CD4-positive, alpha-beta T cell (primary cell): ENCODE measurements around the gene NPRL2. TPM values are rescaled to one million over a fixed set of nuclear protein-coding genes. Genes with fewer than 3 reads are reported as not detected.
A peak's percentile ranks its signal among the peaks of the same experiment; 100 is the strongest.

Experiments used
- ATAC-seq: fragments of 200-7000 bp; cut with Tn5 transposase; one replicate; pipeline ENCODE4 v1.10.0; 2022; ENCODE audit warnings: mild to moderate bottlenecking; ENCODE audit not compliant: poor library complexity
- CTCF ChIA-PET: fragments of 350-600 bp; sonication (Branson Sonifier 250); formaldehyde crosslinking; loops from one replicate; lab custom pipeline; 2021; ENCODE audit warnings: antibody characterized with exemption, inconsistent platforms; lab: Charles Lee
- POLR2A ChIA-PET: fragments of 350-600 bp; sonication (Branson Sonifier 250); formaldehyde crosslinking; loops from one replicate; lab custom pipeline; 2021; ENCODE audit warnings: antibody characterized with exemption, inconsistent platforms; lab: Charles Lee
- DNase-seq, 14 experiments: peaks; one replicate each; pipeline ENCODE4 v3.0.0-alpha.2; 2013 to 2020; ENCODE audit warnings: mixed read lengths in 2 of 14
- H3K27ac ChIP-seq, 2 donors: one replicate each; pipeline versions ENCODE4 v1.5.1 to v1.7.0; 2013; ENCODE audit warnings: low read length in 2 of 2, low read depth in 1 of 2, mild to moderate bottlenecking in 1 of 2
- H3K27me3 ChIP-seq, 2 experiments: 1 replicate in 1 of 2; 2 replicates in 1 of 2; pipeline versions ENCODE4 v1.6.1 to v1.7.0; 2013; ENCODE audit warnings: low read length in 2 of 2, control low read depth in 1 of 2, mild to moderate bottlenecking in 1 of 2, moderate library complexity in 1 of 2; ENCODE audit not compliant: insufficient read depth in 2 of 2, control insufficient read depth in 1 of 2
- H3K36me3 ChIP-seq: one replicate; pipeline ENCODE4 v1.6.1; 2013; ENCODE audit warnings: low read length, control low read depth; ENCODE audit not compliant: insufficient read depth
- H3K4me1 ChIP-seq: one replicate; pipeline ENCODE4 v1.6.1; 2013; ENCODE audit warnings: low read length, control low read depth; ENCODE audit not compliant: insufficient read depth
- H3K4me3 ChIP-seq: one replicate; pipeline ENCODE4 v1.5.1; 2013; ENCODE audit warnings: mild to moderate bottlenecking, low read length, moderate library complexity
- H3K9me3 ChIP-seq, 2 experiments: 1 replicate in 1 of 2; 2 replicates in 1 of 2; pipeline versions ENCODE4 v1.6.1 to v1.7.0; 2013; ENCODE audit warnings: low read length in 2 of 2, mild to moderate bottlenecking in 2 of 2, control low read depth in 1 of 2, moderate library complexity in 1 of 2; ENCODE audit not compliant: control insufficient read depth in 1 of 2, insufficient read depth in 1 of 2
- H3K27ac Mint-ChIP-seq: one replicate; pipeline ENCODE4 v1.8.0; 2020; ENCODE audit warnings: mixed read lengths
- H3K27me3 Mint-ChIP-seq: one replicate; pipeline ENCODE4 v1.8.0; 2021; ENCODE audit warnings: mixed read lengths
- H3K36me3 Mint-ChIP-seq: one replicate; pipeline ENCODE4 v1.8.0; 2021; ENCODE audit warnings: low read depth, mixed read lengths
- H3K4me1 Mint-ChIP-seq: one replicate; pipeline ENCODE4 v1.8.0; 2021; ENCODE audit warnings: low read depth, mixed read lengths
- H3K4me3 Mint-ChIP-seq: one replicate; pipeline ENCODE4 v1.8.0; 2020; ENCODE audit warnings: mild to moderate bottlenecking, mixed read lengths
- H3K9me3 Mint-ChIP-seq: one replicate; pipeline ENCODE4 v1.8.0; 2020; ENCODE audit warnings: mixed read lengths
- CTCF ChIP-seq: fragments of 200-600 bp; IDR thresholded peaks from one replicate; pipeline ENCODE4 v1.8.0; 2022; ENCODE audit warnings: antibody characterized with exemption, mild to moderate bottlenecking
- intact Hi-C, 2 experiments: fragments of 100-400 bp; cut with DNase I in 1 of 2; cut with micrococcal nuclease in 1 of 2; formaldehyde crosslinking; loops; one replicate each; pipeline versions ENCODE4 v1.15.1 to v1.9.0; 2023 to 2025; cut with DNase I, micrococcal nuclease
- total RNA-seq, 174 experiments: library from RNA in 2 of 174; stranded (reverse) in 2 of 174; gene quantifications; one replicate each; pipeline ENCODE4 v1.2.3 and lab custom pipeline; 2021 to 2026

The NPRL2 gene
- total RNA-seq, 2 experiments from 2014 or later: 29.4 to 33.2 TPM

- no peak for TF ChIP-seq CTCF
- Histone ChIP-seq H3K36me3 (no peaks in the 10 kb centered on the region), H3K9me3 (no peaks in the 10 kb centered on the region), H3K27ac (peak overlapping the region; percentile 89 to 94), H3K4me3 (peak overlapping the region; percentile 82), H3K4me1 (peaks cover 31% of the 10 kb centered on the region), H3K27me3 (no peaks in the 10 kb centered on the region)
- Mint-ChIP-seq H3K27ac (peak overlapping the region; percentile 99), H3K4me1 (peaks cover 30% of the 10 kb centered on the region), H3K36me3 (peaks cover 7% of the 10 kb centered on the region), H3K27me3 (no peaks in the 10 kb centered on the region), H3K9me3 (no peaks in the 10 kb centered on the region), H3K4me3 (peak overlapping the region; percentile 99)
- intact Hi-C loops: loop anchor here (1.0 to 5.0 kb wide), 6 partner anchors 21 to 887 kb away; partner anchors contain the start of genes GNAI2 (in 1 of the 2), RHOA (in 1 of the 2), TCTA (in 1 of the 2) and TMEM115 (in 1 of the 2)
- POLR2A ChIA-PET: interaction anchor here (0.9 to 3.4 kb wide), 20 partner anchors 16 to 370 kb away, joined by 3 to 54 read pairs (median 8); partner anchors contain the start of genes CYB561D2, GNAI2, MON1A and NPRL2
- no peak for DNase-seq
- no peak for ATAC-seq
- CTCF ChIA-PET: interaction anchor here (0.8 to 2.9 kb wide), 9 partner anchors 22 to 292 kb away, joined by 3 to 18 read pairs (median 7); partner anchors contain the start of gene TMEM115
Observed at GRCh38 chr3:50299638-50299928, 51.0 kb downstream of the NPRL2 start.

- DNase-seq (peak; percentile 98 to 100 (median 99)), ATAC-seq (peak; percentile 83)
- Mint-ChIP-seq H3K4me1 (peaks cover 30% of the 10 kb centered on the region), H3K36me3 (peaks cover 7% of the 10 kb centered on the region), H3K27me3 (no peaks in the 10 kb centered on the region), H3K9me3 (no peaks in the 10 kb centered on the region), H3K4me3 (peak within 1 kb of the TSS; percentile 99), H3K27ac (peak within 1 kb of the TSS; percentile 99)
- peaks cover 31% of the 10 kb centered on the region for H3K4me1 ChIP-seq
- peak within 1 kb of the TSS; percentile 89 to 94 for H3K27ac ChIP-seq
- no peaks in the 10 kb centered on the region for H3K9me3 ChIP-seq
- peak within 1 kb of the TSS; percentile 82 for H3K4me3 ChIP-seq
- peak; percentile 56 for TF ChIP-seq CTCF
- CTCF ChIA-PET: interaction anchor here (0.8 to 2.9 kb wide), 11 partner anchors 21 to 292 kb away, joined by 3 to 18 read pairs (median 4); partner anchors contain the start of gene TMEM115
- no peaks in the 10 kb centered on the region for H3K36me3 ChIP-seq
- no peaks in the 10 kb centered on the region for H3K27me3 ChIP-seq
- intact Hi-C loops: loop anchor here (1.0 to 5.0 kb wide), 7 partner anchors 22 to 887 kb away; partner anchors contain the start of genes GNAI2 (in 1 of the 2), RHOA (in 1 of the 2), TCTA (in 1 of the 2) and TMEM115 (in 1 of the 2)
- POLR2A ChIA-PET: interaction anchor here (0.7 to 3.4 kb wide), 22 partner anchors 14 to 370 kb away, joined by 3 to 54 read pairs (median 6); partner anchors contain the start of genes CYB561D2, GNAI2, MON1A and NPRL2
Observed at GRCh38 chr3:50298836-50299637, 51.5 kb downstream of the NPRL2 start, which contains the start of the genes HYAL3 and NAA80. Gene HYAL3, minus strand, starts transcription at chr3:50299405. Its CDS starts 3,803 bp downstream, at chr3:50295602. Gene NAA80, minus strand, starts transcription at chr3:50299405. Its CDS starts 1,942 bp downstream, at chr3:50297463.
